ENCODE measurements around the gene CRYGC. TPM values are rescaled to one million over a fixed set of nuclear protein-coding genes. Genes with fewer than 3 reads are reported as not detected.

Gene CRYGC
- total and polyA plus RNA-seq, 2 donors from 2014 or later, result not detected

DNA sequence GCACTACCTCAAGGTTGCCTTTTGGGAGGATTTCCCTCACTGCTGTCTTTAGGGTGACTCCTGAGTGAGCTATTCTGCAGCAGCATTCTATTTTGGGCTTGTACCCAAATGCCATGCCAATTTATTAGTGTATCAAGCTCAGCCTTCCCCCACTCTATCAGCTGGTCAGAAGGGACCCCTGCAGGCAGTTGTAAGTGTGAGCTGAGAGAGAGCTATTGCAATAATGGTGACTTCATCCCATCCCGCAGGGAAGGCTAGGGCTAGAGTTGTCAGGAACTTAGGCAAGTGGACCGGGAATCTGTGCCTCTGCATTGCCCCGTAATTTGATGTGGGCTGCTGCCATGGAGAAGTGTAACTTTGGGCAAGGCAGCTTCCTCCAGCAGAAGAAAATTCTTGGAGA is 18.1 kb upstream of the CRYGC start:
- DNase-seq (no peak), FAIRE-seq (no peak)
- no peaks in the 10 kb centered on the region for H3K9me3 ChIP-seq (ENCODE audit: control insufficient read depth in 2 of 3, insufficient read depth in 1 of 3, low read length in 3 of 3)
- no peaks in the 10 kb centered on the region for H3K36me3 ChIP-seq (ENCODE audit: control insufficient read depth in 2 of 3, insufficient read depth in 3 of 3, low read length in 3 of 3)
- H3K9ac ChIP-seq (ENCODE audit: low read length in 3 of 3), result no peak overlapping the region
- H3K27ac ChIP-seq (ENCODE audit: low read depth in 2 of 2, low read length in 2 of 2), result no peak overlapping the region
- no peaks in the 10 kb centered on the region for H3K27me3 ChIP-seq (ENCODE audit: control insufficient read depth, insufficient read depth, low read length)
- TF ChIP-seq, protein P1, sequence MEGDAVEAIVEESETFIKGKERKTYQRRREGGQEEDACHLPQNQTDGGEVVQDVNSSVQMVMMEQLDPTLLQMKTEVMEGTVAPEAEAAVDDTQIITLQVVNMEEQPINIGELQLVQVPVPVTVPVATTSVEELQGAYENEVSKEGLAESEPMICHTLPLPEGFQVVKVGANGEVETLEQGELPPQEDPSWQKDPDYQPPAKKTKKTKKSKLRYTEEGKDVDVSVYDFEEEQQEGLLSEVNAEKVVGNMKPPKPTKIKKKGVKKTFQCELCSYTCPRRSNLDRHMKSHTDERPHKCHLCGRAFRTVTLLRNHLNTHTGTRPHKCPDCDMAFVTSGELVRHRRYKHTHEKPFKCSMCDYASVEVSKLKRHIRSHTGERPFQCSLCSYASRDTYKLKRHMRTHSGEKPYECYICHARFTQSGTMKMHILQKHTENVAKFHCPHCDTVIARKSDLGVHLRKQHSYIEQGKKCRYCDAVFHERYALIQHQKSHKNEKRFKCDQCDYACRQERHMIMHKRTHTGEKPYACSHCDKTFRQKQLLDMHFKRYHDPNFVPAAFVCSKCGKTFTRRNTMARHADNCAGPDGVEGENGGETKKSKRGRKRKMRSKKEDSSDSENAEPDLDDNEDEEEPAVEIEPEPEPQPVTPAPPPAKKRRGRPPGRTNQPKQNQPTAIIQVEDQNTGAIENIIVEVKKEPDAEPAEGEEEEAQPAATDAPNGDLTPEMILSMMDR (IDR thresholded peaks at IDR 0.05; ENCODE audit: borderline replicate concordance, extremely low read depth, insufficient read depth), result no peak
- intact Hi-C loops (cut with DNase I), result no loop called here
- H3K4me3 ChIP-seq (ENCODE audit: low read length in 3 of 3), result no peak overlapping the region
- H3K4me1 ChIP-seq (ENCODE audit: control insufficient read depth in 2 of 3, insufficient read depth in 2 of 3, low read depth in 1 of 3, low read length in 3 of 3), result no peaks in the 10 kb centered on the region

DNA sequence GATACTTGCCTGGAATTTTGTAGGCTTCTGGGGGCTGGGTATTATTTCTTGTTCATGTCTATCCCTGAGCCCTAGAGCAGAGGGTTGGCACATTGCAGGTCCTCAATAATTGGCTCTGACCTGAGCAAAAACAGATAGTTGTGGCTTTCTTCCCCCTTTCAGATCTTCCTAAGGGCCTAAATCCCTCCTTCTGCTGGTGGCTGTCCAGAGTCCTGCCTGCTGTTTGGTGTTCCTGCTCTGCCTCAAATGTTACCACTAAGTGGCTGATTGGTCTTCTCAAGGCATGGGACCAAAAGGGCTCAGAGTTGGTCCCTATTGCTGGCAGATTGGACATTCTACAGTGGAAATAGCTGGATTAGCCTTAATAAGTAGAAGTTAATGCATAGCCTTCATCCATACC is 17.4 kb upstream of the CRYGC start:
- H3K27ac ChIP-seq (ENCODE audit: low read depth in 2 of 2, low read length in 2 of 2), result no peak overlapping the region
- H3K36me3 ChIP-seq (ENCODE audit: control insufficient read depth in 2 of 3, insufficient read depth in 3 of 3, low read length in 3 of 3), result no peaks in the 10 kb centered on the region
- TF ChIP-seq, protein P1 (IDR thresholded peaks at IDR 0.05; ENCODE audit: borderline replicate concordance, extremely low read depth, insufficient read depth), result no peak
- no peaks in the 10 kb centered on the region for H3K9me3 ChIP-seq (ENCODE audit: control insufficient read depth in 2 of 3, insufficient read depth in 1 of 3, low read length in 3 of 3)
- intact Hi-C loops (cut with DNase I), result no loop called here
- no peak overlapping the region for H3K9ac ChIP-seq (ENCODE audit: low read length in 3 of 3)
- no peak overlapping the region for H3K4me3 ChIP-seq (ENCODE audit: low read length in 3 of 3)
- H3K27me3 ChIP-seq (ENCODE audit: control insufficient read depth, insufficient read depth, low read length), result no peaks in the 10 kb centered on the region
- FAIRE-seq (no peak), DNase-seq (no peak)
- H3K4me1 ChIP-seq (ENCODE audit: control insufficient read depth in 2 of 3, insufficient read depth in 2 of 3, low read depth in 1 of 3, low read length in 3 of 3), result no peaks in the 10 kb centered on the region

DNA sequence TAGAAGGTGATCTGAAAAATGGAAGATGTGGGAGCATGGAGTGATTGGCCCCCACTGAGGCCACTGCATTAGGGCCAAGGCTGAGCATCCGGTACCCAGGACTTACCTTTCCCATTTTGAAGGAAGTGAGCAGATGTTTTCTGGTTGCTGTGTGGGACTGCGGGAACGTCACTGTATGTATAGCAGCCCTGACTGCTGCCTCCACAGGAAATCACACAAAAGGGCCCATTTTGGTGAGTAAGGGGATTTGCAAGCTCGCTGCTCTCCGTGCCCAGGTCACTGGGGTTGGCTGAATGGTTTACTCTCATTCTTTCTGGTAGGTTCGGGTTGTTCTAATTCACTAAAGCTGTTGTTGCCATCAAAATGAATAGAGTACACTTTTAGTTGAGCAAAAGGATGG is 16.4 kb upstream of the CRYGC start, which contains the start of gene CRYGB:
Gene CRYGB (minus strand): TSS at position 153 of the 400 bp plus-strand sequence. CDS start 38 bp downstream, at position 115.
- intact Hi-C loops (cut with DNase I), result no loop called here
- TF ChIP-seq, protein P1 (IDR thresholded peaks at IDR 0.05; ENCODE audit: borderline replicate concordance, extremely low read depth, insufficient read depth), result no peak
- Histone ChIP-seq H3K27me3 (ENCODE audit: control insufficient read depth, insufficient read depth, low read length) (no peaks in the 10 kb centered on the region), H3K9me3 (ENCODE audit: control insufficient read depth in 2 of 3, insufficient read depth in 1 of 3, low read length in 3 of 3) (no peaks in the 10 kb centered on the region), H3K4me1 (ENCODE audit: control insufficient read depth in 2 of 3, insufficient read depth in 2 of 3, low read depth in 1 of 3, low read length in 3 of 3) (no peaks in the 10 kb centered on the region), H3K36me3 (ENCODE audit: control insufficient read depth in 2 of 3, insufficient read depth in 3 of 3, low read length in 3 of 3) (no peaks in the 10 kb centered on the region), H3K9ac (ENCODE audit: low read length in 3 of 3) (no peak within 1 kb of the TSS), H3K4me3 (ENCODE audit: low read length in 3 of 3) (no peak within 1 kb of the TSS), H3K27ac (ENCODE audit: low read depth in 2 of 2, low read length in 2 of 2) (no peak within 1 kb of the TSS)
- DNase-seq (no peak), FAIRE-seq (no peak)
